GM19238 (cell line): Measurements from ENCODE around the gene CAT.
"Not testable (repeated sequence)": the region's sequence is repeated elsewhere in the genome, so short reads cannot be mapped to it uniquely, and the experiment has no call there.

Experiments used
- DNase-seq: peaks from one replicate; pipeline ENCODE4 v3.0.0; 2011; ENCODE audit warnings: low spot score; ENCODE audit not compliant: insufficient read length

CAT gene

GRCh38 chr11:34438529-34439507 lies at the start of gene CAT:
TSS of gene CAT (plus strand) at chr11:34438934. CDS start at chr11:34439014, 80 bp downstream.
- peak; percentile 92 for DNase-seq

- DNase-seq = no peak
Observed at GRCh38 chr11:34394771-34395300, 43.9 kb upstream of the CAT start.

GRCh38 chr11:34395916-34396550 lies 42.7 kb upstream of the CAT start:
- DNase-seq = no peak

- no peak for DNase-seq
Observed at GRCh38 chr11:34397120-34397519, 41.6 kb upstream of the CAT start.

- no peak for DNase-seq
Observed at GRCh38 chr11:34397811-34398210, 40.9 kb upstream of the CAT start.

- DNase-seq = no peak
Observed at GRCh38 chr11:34403431-34403830, 35.3 kb upstream of the CAT start.

- no peak for DNase-seq
Observed at GRCh38 chr11:34404280-34404679, 34.5 kb upstream of the CAT start.

- DNase-seq = no peak
Observed at GRCh38 chr11:34405079-34405858, 33.5 kb upstream of the CAT start.

- no peak for DNase-seq
Observed at GRCh38 chr11:34406413-34406812, 32.3 kb upstream of the CAT start.

- no peak for DNase-seq
Observed at GRCh38 chr11:34407121-34407813, 31.5 kb upstream of the CAT start.

GRCh38 chr11:34408580-34409172 lies 30.1 kb upstream of the CAT start:
- DNase-seq = no peak

- DNase-seq = no peak
Observed at GRCh38 chr11:34411111-34411510, 27.6 kb upstream of the CAT start.

- DNase-seq = no peak
Observed at GRCh38 chr11:34411791-34412190, 26.9 kb upstream of the CAT start.

GRCh38 chr11:34413263-34413662 lies 25.5 kb upstream of the CAT start:
- no peak for DNase-seq

- DNase-seq = no peak
Observed at GRCh38 chr11:34415538-34415937, 23.2 kb upstream of the CAT start.

- DNase-seq = no peak
Observed at GRCh38 chr11:34416088-34416487, 22.6 kb upstream of the CAT start.

- DNase-seq = no peak
Observed at GRCh38 chr11:34416766-34417165, 22.0 kb upstream of the CAT start.

GRCh38 chr11:34417202-34417601 lies 21.5 kb upstream of the CAT start:
- no peak for DNase-seq

- DNase-seq = no peak
Observed at GRCh38 chr11:34419158-34419557, 19.6 kb upstream of the CAT start.

GRCh38 chr11:34423300-34423699 lies 15.4 kb upstream of the CAT start:
- DNase-seq = no peak

GRCh38 chr11:34424826-34425225 lies 13.9 kb upstream of the CAT start:
- not testable (repeated sequence) for DNase-seq
